ENCODE data around the gene GPN2.

The GPN2 gene

GRCh38 chr1:26832249-26832960 lies 57.7 kb downstream of the GPN2 start:
- no peak for DNase-seq (ENCODE audit: low read depth in 2 of 2)

- no peak for DNase-seq (ENCODE audit: low read depth in 2 of 2)
These were observed 58.4 kb downstream of the GPN2 start for GRCh38 chr1:26831546-26832248.

GRCh38 chr1:26831059-26831458 lies 59.0 kb downstream of the GPN2 start:
- DNase-seq (ENCODE audit: low read depth in 2 of 2), result no peak

- no peak for DNase-seq (ENCODE audit: low read depth in 2 of 2)
These were observed 60.7 kb downstream of the GPN2 start for GRCh38 chr1:26829184-26829911.

- DNase-seq (ENCODE audit: low read depth in 2 of 2), result no peak
These were observed 61.6 kb downstream of the GPN2 start for GRCh38 chr1:26828411-26828991.

GRCh38 chr1:26827663-26828062 lies 62.4 kb downstream of the GPN2 start:
- DNase-seq (ENCODE audit: low read depth in 2 of 2), result no peak

- DNase-seq (ENCODE audit: low read depth in 2 of 2), result no peak
These were observed 62.9 kb downstream of the GPN2 start for GRCh38 chr1:26827106-26827604.

GRCh38 chr1:26826261-26827105 lies 63.6 kb downstream of the GPN2 start, which contains the start of gene ZDHHC18:
Gene ZDHHC18, plus strand, starts transcription at chr1:26826688. Its CDS starts 117 bp downstream, at chr1:26826805.
- peak; percentile 28 to 33 for DNase-seq (ENCODE audit: low read depth in 2 of 2)
